GM23338 (cell line): ENCODE results near the gene ADGRG1. TPM values are rescaled to one million over a fixed set of nuclear protein-coding genes. Genes with fewer than 3 reads are reported as not detected.

Source experiments
- EZH2phosphoT487 ChIP-seq: fragments of 200-600 bp; sonication (generic); IDR thresholded peaks from one replicate; pipeline ENCODE4 v1.8.1; 2018; ENCODE audit warnings: antibody characterized with exemption; ENCODE audit not compliant: unreplicated experiment
- JUNB ChIP-seq: IDR thresholded peaks from one replicate; pipeline ENCODE4 v1.6.1; 2016; ENCODE audit warnings: antibody characterized with exemption; ENCODE audit not compliant: unreplicated experiment
- NANOG ChIP-seq: IDR thresholded peaks from 2 replicates; pipeline ENCODE4 v1.6.1; 2016; ENCODE audit warnings: antibody characterized with exemption, borderline replicate concordance
- ZNF331 ChIP-seq: fragments of 250-450 bp; sonication (Bioruptor Pico); IDR thresholded peaks from 2 replicates; pipeline ENCODE4 v1.5.0; 2020; ENCODE audit warnings: low read depth, mild to moderate bottlenecking, moderate library complexity
- polyA plus RNA-seq: library from polyadenylated mRNA; unstranded; fragments of >200 nt; fragmentation: Nextera tagmentation; extraction: Ambion mirVana; gene quantifications from 2 replicates; pipeline ENCODE4 v1.2.1, GENCODE V29; 2016
- total RNA-seq: library from RNA; depleted of rRNA; stranded (reverse); fragments of >200 nt; shearing (Covaris generic); gene quantifications from 2 replicates; pipeline ENCODE4 v1.2.3, GENCODE V29; 2014; rRNA removed
- TF ChIP-seq, protein P1 (sequence below): IDR thresholded peaks from 2 replicates; pipeline ENCODE4 v1.6.1; 2016; ENCODE audit warnings: antibody characterized with exemption
- TF ChIP-seq, protein P2 (sequence below): IDR thresholded peaks from one replicate; pipeline ENCODE4 v1.6.1; 2018; ENCODE audit warnings: antibody characterized with exemption; ENCODE audit not compliant: unreplicated experiment

ADGRG1 gene
- total and polyA plus RNA-seq, 2 experiments from 2014 or later = 0.14 to 0.47 TPM

- TF ChIP-seq, protein P1, sequence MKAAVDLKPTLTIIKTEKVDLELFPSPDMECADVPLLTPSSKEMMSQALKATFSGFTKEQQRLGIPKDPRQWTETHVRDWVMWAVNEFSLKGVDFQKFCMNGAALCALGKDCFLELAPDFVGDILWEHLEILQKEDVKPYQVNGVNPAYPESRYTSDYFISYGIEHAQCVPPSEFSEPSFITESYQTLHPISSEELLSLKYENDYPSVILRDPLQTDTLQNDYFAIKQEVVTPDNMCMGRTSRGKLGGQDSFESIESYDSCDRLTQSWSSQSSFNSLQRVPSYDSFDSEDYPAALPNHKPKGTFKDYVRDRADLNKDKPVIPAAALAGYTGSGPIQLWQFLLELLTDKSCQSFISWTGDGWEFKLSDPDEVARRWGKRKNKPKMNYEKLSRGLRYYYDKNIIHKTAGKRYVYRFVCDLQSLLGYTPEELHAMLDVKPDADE = no peak
- TF ChIP-seq JUNB = no peak
- TF ChIP-seq NANOG = no peak
- TF ChIP-seq ZNF331 (CRISPR knock-in tag) = no peak
- TF ChIP-seq, protein P2, sequence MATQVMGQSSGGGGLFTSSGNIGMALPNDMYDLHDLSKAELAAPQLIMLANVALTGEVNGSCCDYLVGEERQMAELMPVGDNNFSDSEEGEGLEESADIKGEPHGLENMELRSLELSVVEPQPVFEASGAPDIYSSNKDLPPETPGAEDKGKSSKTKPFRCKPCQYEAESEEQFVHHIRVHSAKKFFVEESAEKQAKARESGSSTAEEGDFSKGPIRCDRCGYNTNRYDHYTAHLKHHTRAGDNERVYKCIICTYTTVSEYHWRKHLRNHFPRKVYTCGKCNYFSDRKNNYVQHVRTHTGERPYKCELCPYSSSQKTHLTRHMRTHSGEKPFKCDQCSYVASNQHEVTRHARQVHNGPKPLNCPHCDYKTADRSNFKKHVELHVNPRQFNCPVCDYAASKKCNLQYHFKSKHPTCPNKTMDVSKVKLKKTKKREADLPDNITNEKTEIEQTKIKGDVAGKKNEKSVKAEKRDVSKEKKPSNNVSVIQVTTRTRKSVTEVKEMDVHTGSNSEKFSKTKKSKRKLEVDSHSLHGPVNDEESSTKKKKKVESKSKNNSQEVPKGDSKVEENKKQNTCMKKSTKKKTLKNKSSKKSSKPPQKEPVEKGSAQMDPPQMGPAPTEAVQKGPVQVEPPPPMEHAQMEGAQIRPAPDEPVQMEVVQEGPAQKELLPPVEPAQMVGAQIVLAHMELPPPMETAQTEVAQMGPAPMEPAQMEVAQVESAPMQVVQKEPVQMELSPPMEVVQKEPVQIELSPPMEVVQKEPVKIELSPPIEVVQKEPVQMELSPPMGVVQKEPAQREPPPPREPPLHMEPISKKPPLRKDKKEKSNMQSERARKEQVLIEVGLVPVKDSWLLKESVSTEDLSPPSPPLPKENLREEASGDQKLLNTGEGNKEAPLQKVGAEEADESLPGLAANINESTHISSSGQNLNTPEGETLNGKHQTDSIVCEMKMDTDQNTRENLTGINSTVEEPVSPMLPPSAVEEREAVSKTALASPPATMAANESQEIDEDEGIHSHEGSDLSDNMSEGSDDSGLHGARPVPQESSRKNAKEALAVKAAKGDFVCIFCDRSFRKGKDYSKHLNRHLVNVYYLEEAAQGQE = no peak
- no peak for TF ChIP-seq EZH2phosphoT487
These were observed 85.6 kb downstream of the ADGRG1 start (continued) for GRCh38 chr16:57714047-57714446.

Other genes starting within 250 kb of the ADGRG1 start
- gene CCL17, start 223.9 kb upstream of the ADGRG1 start, total RNA-seq = not detected in 2 replicates
- not detected in 2 replicates for gene CCL17, start 223.9 kb upstream of the ADGRG1 start, polyA plus RNA-seq
- 70.3 and 75.4 TPM in 2 replicates for gene CIAPIN1, start 181.2 kb upstream of the ADGRG1 start, total RNA-seq
- 36.5 and 40.0 TPM in 2 replicates for gene CIAPIN1, start 181.2 kb upstream of the ADGRG1 start, polyA plus RNA-seq
- gene COQ9, start 181.2 kb upstream of the ADGRG1 start, total RNA-seq = 24.7 and 36.3 TPM in 2 replicates
- gene COQ9, start 181.2 kb upstream of the ADGRG1 start, polyA plus RNA-seq = 26.6 and 28.6 TPM in 2 replicates
- gene POLR2C, start 166.0 kb upstream of the ADGRG1 start, total RNA-seq = 107 and 123 TPM in 2 replicates
- 36.4 and 37.6 TPM in 2 replicates for gene POLR2C, start 166.0 kb upstream of the ADGRG1 start, polyA plus RNA-seq
- gene DOK4, start 142.1 kb upstream of the ADGRG1 start, total RNA-seq = 26.6 and 29.1 TPM in 2 replicates
- gene DOK4, start 142.1 kb upstream of the ADGRG1 start, polyA plus RNA-seq = 11.4 and 12.9 TPM in 2 replicates
- gene CCDC102A, start 92.1 kb upstream of the ADGRG1 start, total RNA-seq = 4.7 and 5.2 TPM in 2 replicates
- 2.0 and 3.2 TPM in 2 replicates for gene CCDC102A, start 92.1 kb upstream of the ADGRG1 start, polyA plus RNA-seq
- gene ADGRG5, start 86.0 kb upstream of the ADGRG1 start, total RNA-seq = 5.5 and 11.1 TPM in 2 replicates
- gene ADGRG5, start 86.0 kb upstream of the ADGRG1 start, polyA plus RNA-seq = 2.2 and 2.6 TPM in 2 replicates
- not detected in 2 replicates for gene ADGRG3, start 39.7 kb downstream of the ADGRG1 start, total RNA-seq
- gene ADGRG3, start 39.7 kb downstream of the ADGRG1 start, polyA plus RNA-seq = not detected in 2 replicates
- gene DRC7, start 66.2 kb downstream of the ADGRG1 start, total RNA-seq = not detected in 2 replicates
- not detected in 2 replicates for gene DRC7, start 66.2 kb downstream of the ADGRG1 start, polyA plus RNA-seq
- gene KATNB1, start 107.1 kb downstream of the ADGRG1 start, total RNA-seq = 65.9 and 68.6 TPM in 2 replicates
- 28.3 and 31.4 TPM in 2 replicates for gene KATNB1, start 107.1 kb downstream of the ADGRG1 start, polyA plus RNA-seq
- 11.5 and 12.5 TPM in 2 replicates for gene KIFC3, start 173.9 kb downstream of the ADGRG1 start, total RNA-seq
- gene KIFC3, start 173.9 kb downstream of the ADGRG1 start, polyA plus RNA-seq = 4.4 and 6.6 TPM in 2 replicates